ENCODE data around the gene MORN2. TPM values are rescaled to one million over a fixed set of nuclear protein-coding genes. Genes with fewer than 3 reads are reported as not detected.

Gene MORN2
- total and polyA plus RNA-seq, 9 of the 15 experiments (the other 6 are each of a cell fraction or from before 2014, with no cell fraction given), result 10.4 to 39.5 (median 20.8) TPM

DNA sequence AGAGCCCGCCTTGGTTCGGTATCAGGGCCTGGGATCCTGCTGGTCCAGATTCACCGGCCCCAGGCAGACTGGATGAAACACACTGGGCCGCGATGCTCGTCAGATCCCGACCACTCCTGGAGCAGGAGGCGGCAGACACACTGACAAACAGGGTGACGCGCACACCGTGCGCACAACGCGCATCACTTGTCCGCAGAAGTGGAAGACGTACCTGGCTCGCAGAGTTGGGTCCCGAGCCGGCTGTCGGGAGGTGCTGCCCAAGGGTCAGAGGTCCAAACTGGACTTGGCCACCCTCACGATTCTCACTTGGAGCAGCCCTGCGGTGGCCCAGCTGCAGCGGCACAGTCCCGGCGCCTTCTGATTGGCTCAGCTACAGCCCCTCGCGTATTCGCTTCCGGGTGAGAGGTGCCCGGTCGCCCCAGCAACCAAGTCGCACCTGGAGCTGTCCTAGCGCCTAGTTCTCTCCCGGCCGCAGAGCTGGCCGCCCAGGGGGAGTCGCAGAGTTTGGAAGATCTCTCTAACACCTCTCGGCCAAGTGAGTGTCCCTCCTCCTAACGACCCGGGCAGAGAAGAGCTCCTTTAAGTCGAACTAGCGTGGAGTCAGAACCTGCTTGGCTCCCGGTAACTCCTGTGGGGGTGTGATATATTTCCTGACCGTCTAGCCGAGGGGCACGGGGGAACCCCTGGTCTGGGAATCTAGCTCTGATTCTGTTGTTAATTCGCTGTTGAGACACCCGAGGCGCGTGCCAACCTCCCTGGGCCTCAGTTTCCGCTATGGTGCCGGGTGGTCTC lies at the start of gene MORN2, which contains the start of gene DHX57 (continued):
- peak; percentile 36 for TF ChIP-seq E2F8 (IDR thresholded peaks at IDR 0.05; ENCODE audit: low read depth, partially characterized antibody)
- peak; percentile 94 for TF ChIP-seq ZBTB40 (IDR thresholded peaks at IDR 0.05)
- no peak for TF ChIP-seq ZBTB40 (CRISPR knock-in tag; IDR thresholded peaks at IDR 0.05)
- TF ChIP-seq POLR2AphosphoS5 (IDR thresholded peaks at IDR 0.05; ENCODE audit: control insufficient read depth, insufficient read depth, low read depth, low read length), result peak; percentile 52; the same call in 1 of the 2 replicates
- TF ChIP-seq ZC3H4 (CRISPR knock-in tag; IDR thresholded peaks at IDR 0.05; ENCODE audit: borderline replicate concordance), result no peak
- TF ChIP-seq, protein P1, sequence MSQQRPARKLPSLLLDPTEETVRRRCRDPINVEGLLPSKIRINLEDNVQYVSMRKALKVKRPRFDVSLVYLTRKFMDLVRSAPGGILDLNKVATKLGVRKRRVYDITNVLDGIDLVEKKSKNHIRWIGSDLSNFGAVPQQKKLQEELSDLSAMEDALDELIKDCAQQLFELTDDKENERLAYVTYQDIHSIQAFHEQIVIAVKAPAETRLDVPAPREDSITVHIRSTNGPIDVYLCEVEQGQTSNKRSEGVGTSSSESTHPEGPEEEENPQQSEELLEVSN (IDR thresholded peaks at IDR 0.05; ENCODE audit: borderline replicate concordance in 1 of 2, extremely low read depth in 1 of 2, insufficient read depth in 1 of 2, insufficient read length in 1 of 2, low read depth in 1 of 2, low read length in 1 of 2, poor library complexity in 1 of 2, severe bottlenecking in 1 of 2), result peak; percentile 46 to 55
- TF ChIP-seq CXXC5 (CRISPR knock-in tag; IDR thresholded peaks at IDR 0.05), result peak; percentile 93
- TF ChIP-seq ZNF239 (CRISPR knock-in tag; IDR thresholded peaks at IDR 0.05), result no peak
- TF ChIP-seq SMAD4 (CRISPR knock-in tag; conservative IDR thresholded peaks at IDR 0.05), result 0 out of 2 replicates have a peak, but pooled peaks have one; percentile 49
- TF ChIP-seq YBX1 (IDR thresholded peaks at IDR 0.05), result no peak
- TF ChIP-seq NBN (IDR thresholded peaks at IDR 0.05; ENCODE audit: low read depth), result 0 out of 2 replicates have a peak, but pooled peaks have one; percentile 40
- TF ChIP-seq ZNF212 (CRISPR knock-in tag; IDR thresholded peaks at IDR 0.05), result no peak
- TF ChIP-seq KDM5B (IDR thresholded peaks at IDR 0.05; ENCODE audit: insufficient replicate concordance, low read depth, low read length), result peak; percentile 82
- no peak for TF ChIP-seq NFIX (CRISPR knock-in tag; IDR thresholded peaks at IDR 0.05; ENCODE audit: low read depth)

Data from K562 (cell line).